GM21367 (cell line): Measurements from ENCODE around the gene GAL.

Experiments used
- ATAC-seq: cut with Tn5 transposase; IDR thresholded peaks from one replicate; pipeline ENCODE4 v1.9.1; 2021; ENCODE audit not compliant: unreplicated experiment

The GAL gene

GRCh38 chr11:68704887-68705286 lies 20.5 kb downstream of the GAL start:
- no peak for ATAC-seq

- ATAC-seq: no peak
These were observed 23.2 kb downstream of the GAL start for GRCh38 chr11:68707527-68707926.

GRCh38 chr11:68709062-68709461 lies 24.7 kb downstream of the GAL start:
- ATAC-seq: no peak

GRCh38 chr11:68710409-68710808 lies 26.1 kb downstream of the GAL start:
- ATAC-seq: no peak

- no peak for ATAC-seq
These were observed 26.8 kb downstream of the GAL start for GRCh38 chr11:68711114-68711513.

GRCh38 chr11:68714060-68714856 lies 29.9 kb downstream of the GAL start:
- ATAC-seq: no peak

- ATAC-seq: no peak
These were observed 31.2 kb downstream of the GAL start for GRCh38 chr11:68715456-68716122.

GRCh38 chr11:68721075-68721474 lies 36.7 kb downstream of the GAL start:
- ATAC-seq: no peak

- ATAC-seq: no peak
These were observed 37.8 kb downstream of the GAL start for GRCh38 chr11:68722143-68722542.

GRCh38 chr11:68724293-68724692 lies 39.9 kb downstream of the GAL start:
- no peak for ATAC-seq

- no peak for ATAC-seq
These were observed 43.4 kb downstream of the GAL start for GRCh38 chr11:68727783-68728182.

GRCh38 chr11:68734111-68734510 lies 49.8 kb downstream of the GAL start:
- no peak for ATAC-seq

GRCh38 chr11:68735125-68735524 lies 50.8 kb downstream of the GAL start:
- no peak for ATAC-seq

- ATAC-seq: no peak
These were observed 51.3 kb downstream of the GAL start for GRCh38 chr11:68735646-68736045.
